GM15510 (cell line): ENCODE measurements around the gene SMIM8.

Experiments used
- POLR2A ChIP-seq: IDR thresholded peaks from 3 replicates; pipeline ENCODE4 v1.6.1; 2011; ENCODE audit warnings: borderline replicate concordance; ENCODE audit not compliant: insufficient read length; ENCODE audit errors: extremely low read depth

The SMIM8 gene

GRCh38 chr6:87322304-87323212 lies at the start of gene SMIM8:
SMIM8 (plus strand) TSS chr6:87322588; CDS start chr6:87337032, 14,444 bp downstream.
- TF ChIP-seq POLR2A, result peak; percentile 87

DNA sequence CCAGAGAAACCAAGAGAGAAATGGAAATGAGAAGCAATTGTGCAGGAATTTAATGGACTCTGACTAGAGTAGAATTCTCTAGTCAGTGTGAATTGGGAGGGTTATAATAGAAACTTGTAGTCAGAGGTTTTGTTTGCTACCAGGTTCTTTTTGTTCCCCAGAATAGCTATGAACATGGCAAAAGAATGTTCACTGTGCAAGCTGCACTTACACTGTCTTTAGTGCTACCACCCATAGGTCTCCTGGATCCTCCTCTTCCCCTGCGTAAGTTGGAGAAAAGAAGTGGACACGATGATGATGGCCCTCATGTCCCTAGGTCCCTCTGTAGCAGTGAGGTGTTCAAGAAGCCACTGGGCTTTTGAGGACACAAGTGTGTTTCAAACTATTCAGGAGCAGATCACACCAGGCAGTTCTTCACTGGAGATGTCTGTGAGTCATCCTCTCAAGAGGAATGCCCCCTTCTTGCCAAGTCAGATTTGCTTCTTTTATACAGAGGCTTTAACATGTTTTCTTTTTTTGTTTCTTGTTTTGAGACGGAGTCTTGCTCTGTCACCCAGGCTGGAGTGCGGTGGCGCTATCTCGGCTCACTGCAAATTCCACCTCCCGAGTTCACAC lies 47.6 kb upstream of the SMIM8 start:
- TF ChIP-seq POLR2A, result no peak

GRCh38 chr6:87276624-87277023 lies 45.8 kb upstream of the SMIM8 start:
- TF ChIP-seq POLR2A, result no peak

- TF ChIP-seq POLR2A, result no peak
Measured at GRCh38 chr6:87277123-87277522, 45.3 kb upstream of the SMIM8 start.

DNA sequence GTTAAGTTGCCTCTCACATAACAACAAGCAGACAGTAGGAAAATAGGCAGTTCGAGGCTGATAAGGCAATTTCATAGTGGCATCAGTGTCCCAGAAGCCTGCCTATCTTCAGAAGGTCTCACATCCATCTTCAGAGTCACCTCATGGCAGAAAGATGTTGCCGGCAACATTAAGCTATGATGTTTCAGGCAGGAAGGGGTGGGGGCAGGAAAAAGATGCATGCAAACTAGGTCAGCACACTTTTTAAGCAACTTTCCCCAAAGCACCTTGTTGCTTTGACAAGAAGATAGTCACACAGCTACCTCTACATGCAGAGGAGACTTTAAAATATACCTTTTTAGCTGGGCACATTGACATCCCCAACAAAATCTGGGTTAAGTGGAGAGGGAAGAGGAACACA lies 43.2 kb upstream of the SMIM8 start:
- TF ChIP-seq POLR2A, result no peak

DNA sequence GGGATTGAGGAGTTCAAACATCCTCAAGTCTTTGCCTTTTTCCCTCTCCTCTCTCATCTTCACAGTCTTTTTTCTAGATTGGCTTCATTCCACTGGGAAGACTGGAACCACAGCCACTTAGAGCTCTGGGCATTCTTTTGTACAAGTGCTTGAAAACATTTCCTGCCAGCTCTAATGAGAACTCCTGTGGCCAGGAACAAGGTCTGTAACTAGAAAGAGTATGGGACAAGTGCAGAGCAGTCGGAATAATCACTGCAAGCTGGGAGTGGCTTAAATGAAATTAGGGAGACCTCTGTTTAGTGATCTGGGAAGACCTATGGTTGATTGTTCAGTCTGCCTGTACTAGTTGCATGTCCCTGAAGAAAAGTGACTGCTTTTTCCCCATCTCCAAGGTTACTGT lies 41.0 kb upstream of the SMIM8 start:
- TF ChIP-seq POLR2A, result no peak

DNA sequence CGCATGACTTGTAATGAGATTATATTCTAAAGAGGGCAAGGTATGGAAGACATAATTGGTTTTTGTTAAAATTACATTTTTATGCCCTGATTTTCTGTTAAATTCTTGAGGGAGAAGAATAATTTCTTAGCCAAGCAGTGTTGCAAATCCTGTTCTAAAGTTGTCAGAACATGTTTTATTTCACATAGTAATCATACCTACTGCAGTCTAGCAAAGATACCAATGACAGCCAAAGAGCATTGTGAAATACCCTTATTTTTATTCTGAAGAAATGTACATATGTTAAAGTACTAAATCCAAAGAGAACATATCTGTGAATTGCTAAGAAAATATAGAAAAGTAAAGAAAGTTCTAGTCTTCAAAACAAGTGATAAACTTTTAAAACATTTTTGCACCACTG lies 39.6 kb upstream of the SMIM8 start:
- no peak for TF ChIP-seq POLR2A

GRCh38 chr6:87283461-87283860 lies 38.9 kb upstream of the SMIM8 start:
- TF ChIP-seq POLR2A, result no peak

- TF ChIP-seq POLR2A, result no peak
Measured at GRCh38 chr6:87287251-87287650, 35.1 kb upstream of the SMIM8 start.

DNA sequence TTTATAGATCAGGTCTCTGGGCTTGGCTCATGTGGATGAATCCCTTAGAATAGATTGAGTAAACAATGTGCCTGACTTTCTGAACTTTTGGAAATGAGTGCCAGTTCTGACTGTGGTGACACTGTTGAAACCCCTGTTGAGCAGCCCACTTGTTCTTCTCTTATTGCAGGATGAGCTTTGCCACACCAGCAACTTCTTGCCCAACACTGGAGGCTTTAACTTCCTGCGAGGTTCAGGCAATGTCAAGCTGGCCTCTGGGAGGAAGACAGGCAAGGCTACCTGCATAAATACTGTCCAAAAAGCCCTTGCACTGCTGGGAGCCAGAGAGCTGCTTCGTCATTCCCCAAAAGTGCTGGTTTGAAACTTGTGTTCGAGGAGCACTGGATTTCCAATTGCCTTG lies 32.8 kb upstream of the SMIM8 start:
- no peak for TF ChIP-seq POLR2A

DNA sequence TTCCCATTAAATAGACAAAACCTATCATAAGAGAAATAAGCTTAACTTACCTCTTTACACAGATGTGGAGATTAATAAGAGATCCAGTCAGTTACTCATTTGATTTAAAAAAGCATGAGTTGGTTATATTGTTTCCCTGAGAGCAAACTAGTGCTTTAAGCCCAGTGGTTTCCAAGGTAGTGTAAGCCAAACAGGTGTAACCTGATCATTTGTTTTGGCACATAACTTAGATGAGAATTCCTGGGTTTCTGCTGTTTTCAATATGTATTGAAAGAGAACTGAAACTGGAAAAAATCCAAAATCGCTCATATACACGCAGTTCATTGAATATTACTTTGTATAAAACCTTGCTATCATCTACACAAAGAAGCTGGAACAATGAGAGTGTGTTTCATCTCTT lies 30.5 kb upstream of the SMIM8 start:
- no peak for TF ChIP-seq POLR2A

DNA sequence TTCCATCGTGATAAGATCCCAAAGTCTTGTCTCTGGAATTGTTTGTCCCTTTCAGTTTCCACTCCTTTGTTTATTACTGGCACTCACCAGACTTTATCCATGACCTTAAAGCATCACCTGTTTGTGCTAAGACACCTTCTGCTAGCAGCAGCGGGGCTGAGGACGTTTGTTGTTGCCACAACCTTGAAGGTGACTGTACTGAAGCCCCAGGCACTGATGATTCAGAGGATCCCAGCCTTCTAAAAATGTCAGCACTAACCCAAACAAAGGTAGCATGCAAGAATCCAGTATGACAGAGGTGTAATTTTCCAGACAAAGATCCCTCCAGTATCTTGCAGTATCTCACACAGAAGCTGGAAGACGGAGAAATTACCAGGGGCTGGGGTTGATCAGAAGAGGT lies 28.9 kb upstream of the SMIM8 start:
- no peak for TF ChIP-seq POLR2A

GRCh38 chr6:87297119-87297518 lies 25.3 kb upstream of the SMIM8 start:
- TF ChIP-seq POLR2A, result no peak

DNA sequence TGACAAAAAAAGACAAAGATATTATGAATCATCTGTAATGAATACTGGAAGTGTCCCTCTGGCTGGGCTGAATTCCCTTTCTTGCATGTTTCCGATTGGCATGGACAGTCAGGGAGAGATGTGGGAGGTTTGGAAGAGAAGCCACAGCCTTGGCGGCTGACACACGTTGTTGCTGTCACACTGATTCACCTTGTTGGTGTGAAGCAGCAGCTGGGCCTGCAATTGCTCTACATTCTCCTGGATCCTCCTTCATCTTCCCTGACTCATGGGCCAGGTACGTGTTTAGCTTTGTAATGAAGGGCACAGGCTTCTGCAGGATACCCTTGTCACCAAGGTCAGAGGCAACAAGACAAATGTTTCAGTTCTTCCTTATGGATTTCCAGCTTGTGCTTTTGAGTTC lies 13.4 kb upstream of the SMIM8 start:
- TF ChIP-seq POLR2A, result no peak

DNA sequence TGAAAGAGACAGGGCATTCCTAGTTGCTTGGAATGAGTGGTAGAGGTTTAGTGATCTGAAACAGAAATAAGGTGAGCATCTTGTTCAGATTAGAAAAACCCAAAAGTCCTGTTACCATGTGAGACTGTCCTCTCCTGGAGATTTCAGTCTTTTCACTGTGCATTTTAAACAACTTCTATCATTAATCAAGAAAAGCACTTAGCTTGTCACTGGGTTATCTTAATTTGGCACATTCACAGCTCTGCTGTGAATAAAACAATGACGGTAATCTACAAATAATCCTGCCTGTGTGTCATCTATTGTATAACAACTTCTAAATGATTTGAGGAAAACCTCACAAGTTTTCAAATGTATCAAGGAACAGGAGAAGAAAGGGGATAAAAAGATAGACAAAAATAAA lies 9.5 kb upstream of the SMIM8 start:
- no peak for TF ChIP-seq POLR2A

GRCh38 chr6:87315071-87315470 lies 7.3 kb upstream of the SMIM8 start:
- TF ChIP-seq POLR2A, result no peak
